B cell (primary cell): ENCODE data around the gene PPARD.

Experiments used
- CTCF ChIP-seq: fragments of 200-600 bp; IDR thresholded peaks from one replicate; pipeline ENCODE4 v1.8.0; 2022; ENCODE audit warnings: antibody characterized with exemption, mild to moderate bottlenecking
- EZH2 ChIP-seq: IDR thresholded peaks from 2 replicates; pipeline ENCODE4 v1.6.1; 2012; ENCODE audit warnings: borderline replicate concordance, low read depth, mild to moderate bottlenecking, moderate library complexity, low read length; ENCODE audit not compliant: insufficient read depth, poor library complexity, severe bottlenecking

- no peak for TF ChIP-seq CTCF
- no peak for TF ChIP-seq EZH2
These were observed 56.2 kb downstream of the PPARD start for GRCh38 chr6:35398526-35398925.
